ENCODE measurements around the gene NGRN.

The NGRN gene

GRCh38 chr15:90320062-90320884 lies 54.8 kb downstream of the NGRN start:
- DNase-seq, result peak; percentile 78 to 91

- no peak for DNase-seq
These were observed 55.4 kb downstream of the NGRN start for GRCh38 chr15:90320885-90321278.

All from SW 1271 (cell line).